A673 (cell line): ENCODE data around the gene CAPN2. TPM values are rescaled to one million over a fixed set of nuclear protein-coding genes. Genes with fewer than 3 reads are reported as not detected.

Experiments used
- BruUV-seq: library from RNA; stranded (reverse); fragments of 400-500 nt; replicated peaks from 2 replicates; lab custom pipeline; 2021; lab: Mats Ljungman, UMichigan
- CTCF ChIA-PET: fragments of 300-600 bp; sonication (Branson Sonifier 250); formaldehyde crosslinking; loops from one replicate; lab custom pipeline; 2022; ENCODE audit warnings: antibody characterized with exemption; lab: Charles Lee
- POLR2A ChIA-PET: fragments of 300-600 bp; sonication (Branson Sonifier 250); formaldehyde crosslinking; loops from one replicate; lab custom pipeline; 2022; ENCODE audit warnings: antibody characterized with exemption; ENCODE audit not compliant: low non-redundant PET; lab: Charles Lee
- DNase-seq: peaks from one replicate; pipeline ENCODE4 v3.0.0-alpha.2; 2015; ENCODE audit warnings: low spot score
- H3K27ac ChIP-seq: fragments of 200-600 bp; sonication (generic); 2 replicates; pipeline ENCODE4 v1.5.1; 2016; ENCODE audit warnings: mixed run types, low read depth, mild to moderate bottlenecking, mixed read lengths, antibody characterized with exemption, low read length; ENCODE audit not compliant: poor library complexity, severe bottlenecking
- H3K27me3 ChIP-seq: fragments of 200-600 bp; sonication (generic); replicated peaks from 2 replicates; pipeline ENCODE4 v1.6.1; 2017; ENCODE audit warnings: mixed run types, low read depth, mild to moderate bottlenecking, mixed read lengths, antibody characterized with exemption, low read length; ENCODE audit not compliant: insufficient read depth, poor library complexity
- H3K36me3 ChIP-seq: fragments of 200-600 bp; sonication (generic); 2 replicates; pipeline ENCODE4 v1.6.1; 2016; ENCODE audit warnings: mixed run types, mild to moderate bottlenecking, mixed read lengths, antibody characterized with exemption, low read length; ENCODE audit not compliant: insufficient read depth, poor library complexity, severe bottlenecking
- H3K4me1 ChIP-seq: fragments of 200-600 bp; sonication (generic); 2 replicates; pipeline ENCODE4 v1.6.1; 2017; ENCODE audit warnings: mixed run types, mild to moderate bottlenecking, mixed read lengths, antibody characterized with exemption, low read length; ENCODE audit not compliant: insufficient read depth, poor library complexity, severe bottlenecking
- H3K4me3 ChIP-seq: fragments of 200-600 bp; sonication (generic); 2 replicates; pipeline ENCODE4 v1.5.1; 2016; ENCODE audit warnings: low read depth, mixed run types, mild to moderate bottlenecking, mixed read lengths, low read length; ENCODE audit not compliant: poor library complexity, severe bottlenecking
- H3K9me3 ChIP-seq: fragments of 200-600 bp; sonication (generic); 2 replicates; pipeline ENCODE4 v1.6.1; 2016; ENCODE audit warnings: mixed run types, low read depth, mild to moderate bottlenecking, mixed read lengths, antibody characterized with exemption, low read length; ENCODE audit not compliant: poor library complexity, severe bottlenecking
- CTCF ChIP-seq: fragments of 300-800, 200-600 bp; sonication (generic); conservative IDR thresholded peaks from 2 replicates; pipeline ENCODE4 v1.5.1; 2017; ENCODE audit warnings: low read depth, mild to moderate bottlenecking, antibody characterized with exemption, low read length, moderate library complexity, mixed read lengths
- EZH2 ChIP-seq: fragments of 200-600 bp; sonication (generic); IDR thresholded peaks from 2 replicates; pipeline ENCODE4 v1.6.1; 2017; ENCODE audit warnings: borderline replicate concordance, low read depth, mild to moderate bottlenecking, mixed read lengths, antibody characterized with exemption, low read length; ENCODE audit not compliant: poor library complexity, severe bottlenecking
- intact Hi-C: fragments of 100-400 bp; cut with micrococcal nuclease; formaldehyde crosslinking; loops from one replicate; pipeline ENCODE4 v1.10.0; 2022; ENCODE audit not compliant: unreplicated experiment
- total RNA-seq: library from RNA; stranded (reverse); gene quantifications from 2 replicates; pipeline ENCODE4 v1.2.3, GENCODE V29; 2021

CAPN2 gene
- total RNA-seq, 1 experiment from 2014 or later: 137 TPM

DNA sequence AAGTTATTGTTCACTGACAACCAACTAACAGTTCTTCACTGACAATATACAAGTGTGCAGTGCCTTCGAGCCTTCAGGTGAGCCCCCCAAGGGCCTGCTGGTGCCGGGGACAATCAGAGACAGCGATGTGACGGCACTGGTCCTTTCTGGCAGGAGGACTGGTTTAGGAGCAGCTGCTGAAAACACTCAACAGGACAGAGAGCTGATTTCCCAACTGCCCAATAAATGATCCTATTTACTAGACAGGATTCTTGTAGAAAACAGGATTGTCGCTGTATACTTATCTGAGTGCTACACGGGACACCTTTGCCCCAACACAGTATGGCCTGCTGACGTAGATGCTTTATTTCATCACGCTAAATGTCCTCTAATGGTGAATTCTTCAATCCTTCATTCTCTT, 68.0 kb downstream of the CAPN2 start:
- peaks cover 60% of the 10 kb centered on the region for H3K36me3 ChIP-seq
- CTCF ChIA-PET: no interaction called here
- no peak overlapping the region for H3K4me3 ChIP-seq
- H3K27ac ChIP-seq: no peak overlapping the region
- DNase-seq: no peak
- BruUV-seq: TSS peak; percentile 69
- H3K27me3 ChIP-seq: no peaks in the 10 kb centered on the region
- no peaks in the 10 kb centered on the region for H3K4me1 ChIP-seq
- POLR2A ChIA-PET: interaction anchor here (0.6 kb wide), 1 partner anchor 42 kb away, joined by 3 read pairs; no protein-coding TSS in a partner anchor
- H3K9me3 ChIP-seq: no peaks in the 10 kb centered on the region
- intact Hi-C loops: no loop called here
- TF ChIP-seq CTCF: no peak
- no peak for TF ChIP-seq EZH2

GRCh38 chr1:223780949-223781348, 68.6 kb downstream of the CAPN2 start:
- intact Hi-C loops: no loop called here
- H3K9me3 ChIP-seq: no peaks in the 10 kb centered on the region
- peaks cover 59% of the 10 kb centered on the region for H3K36me3 ChIP-seq
- no peaks in the 10 kb centered on the region for H3K4me1 ChIP-seq
- no peak for TF ChIP-seq EZH2
- no peak for TF ChIP-seq CTCF
- no peak overlapping the region for H3K4me3 ChIP-seq
- no peak for DNase-seq
- POLR2A ChIA-PET: no interaction called here
- no peaks in the 10 kb centered on the region for H3K27me3 ChIP-seq
- peak overlapping the region; percentile 26 for H3K27ac ChIP-seq
- BruUV-seq: no TSS peak
- CTCF ChIA-PET: no interaction called here

DNA sequence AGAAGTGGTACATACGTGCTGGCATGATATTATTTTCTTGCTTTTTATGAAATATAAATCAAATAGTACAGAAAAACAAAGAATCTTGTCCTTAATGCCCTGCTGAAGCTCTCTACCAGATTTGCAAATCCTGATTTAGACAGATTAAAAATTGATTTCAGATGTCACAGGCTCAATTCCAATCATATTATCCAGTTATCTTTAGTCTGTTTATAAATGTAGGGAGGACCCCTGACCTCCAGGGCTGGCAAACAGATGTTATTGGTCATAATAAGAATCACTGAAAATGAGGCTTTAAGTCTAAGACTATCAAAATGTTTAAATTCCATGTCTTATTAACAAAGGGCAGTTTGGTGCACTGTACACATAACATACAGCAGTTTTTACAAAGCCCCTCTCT, 71.3 kb downstream of the CAPN2 start:
- BruUV-seq: no TSS peak
- Histone ChIP-seq H3K4me1 (no peaks in the 10 kb centered on the region), H3K27me3 (no peaks in the 10 kb centered on the region), H3K9me3 (no peaks in the 10 kb centered on the region), H3K4me3 (no peak overlapping the region), H3K36me3 (peaks cover 41% of the 10 kb centered on the region), H3K27ac (no peak overlapping the region)
- ChIA-PET CTCF (no interaction called here), POLR2A (no interaction called here)
- TF ChIP-seq CTCF (no peak), EZH2 (no peak)
- DNase-seq: no peak
- intact Hi-C loops: no loop called here
